HEK293T (cell line): Measurements from ENCODE around the gene ISCU.
"Not testable (repeated sequence)": the region's sequence is repeated elsewhere in the genome, so short reads cannot be mapped to it uniquely, and the experiment has no call there.

Experiments
- CTCF ChIA-PET: fragments of 350-600 bp; formaldehyde crosslinking; extraction: SDS; loops from one replicate; lab custom pipeline; 2021; ENCODE audit warnings: antibody characterized with exemption, inconsistent platforms; lab: Yijun Ruan, JAX
- POLR2A ChIA-PET: fragments of 350-600 bp; formaldehyde crosslinking; extraction: SDS; loops from one replicate; lab custom pipeline; 2020; ENCODE audit warnings: antibody characterized with exemption, inconsistent platforms; lab: Yijun Ruan, JAX
- DNase-seq: peaks from one replicate; pipeline ENCODE4 v3.0.0; 2012; ENCODE audit warnings: mixed read lengths; ENCODE audit errors: extremely low spot score
- ARNT ChIP-seq: fragments of 450-650 bp; IDR thresholded peaks from 2 replicates; pipeline ENCODE4 v1.6.1; 2017; ENCODE audit warnings: mild to moderate bottlenecking
- BHLHE40 ChIP-seq: fragments of 450-650 bp; IDR thresholded peaks from 2 replicates; pipeline ENCODE4 v1.6.1; 2016; ENCODE audit warnings: mild to moderate bottlenecking, moderate library complexity, borderline replicate concordance
- CTBP1 ChIP-seq: fragments of 450-650 bp; IDR thresholded peaks from 2 replicates; pipeline ENCODE4 v1.6.1; 2016; ENCODE audit warnings: borderline replicate concordance
- ELF4 ChIP-seq: fragments of 450-650 bp; IDR thresholded peaks from 2 replicates; pipeline ENCODE4 v1.6.1; 2017; ENCODE audit warnings: antibody characterized with exemption
- FOXA1 ChIP-seq: fragments of 450-650 bp; IDR thresholded peaks from 2 replicates; pipeline ENCODE4 v1.6.1; 2016; ENCODE audit warnings: mild to moderate bottlenecking
- FOXK2 ChIP-seq: fragments of 450-650 bp; IDR thresholded peaks from 2 replicates; pipeline ENCODE4 v1.6.1; 2016; ENCODE audit warnings: mild to moderate bottlenecking
- FOXM1 ChIP-seq: fragments of 450-650 bp; IDR thresholded peaks from 2 replicates; pipeline ENCODE4 v1.6.1; 2017; ENCODE audit warnings: mild to moderate bottlenecking, borderline replicate concordance
- HDGF ChIP-seq: fragments of 450-650 bp; IDR thresholded peaks from 2 replicates; pipeline ENCODE4 v1.6.1; 2017; ENCODE audit warnings: antibody characterized with exemption, borderline replicate concordance
- L3MBTL2 ChIP-seq: fragments of 450-650 bp; conservative IDR thresholded peaks from 2 replicates; pipeline ENCODE4 v1.6.1; 2016; ENCODE audit warnings: mild to moderate bottlenecking
- LEF1 ChIP-seq: fragments of 450-650 bp; IDR thresholded peaks from 2 replicates; pipeline ENCODE4 v1.6.1; 2017; ENCODE audit warnings: mild to moderate bottlenecking, borderline replicate concordance
- NFRKB ChIP-seq: fragments of 450-650 bp; IDR thresholded peaks from 2 replicates; pipeline ENCODE4 v1.6.1; 2016; ENCODE audit warnings: mild to moderate bottlenecking, moderate library complexity
- PKNOX1 ChIP-seq: fragments of 450-650 bp; IDR thresholded peaks from 2 replicates; pipeline ENCODE4 v1.6.1; 2016
- SP1 ChIP-seq: fragments of 450-650 bp; IDR thresholded peaks from 2 replicates; pipeline ENCODE4 v1.6.1; 2017
- SUZ12 ChIP-seq: fragments of 450-650 bp; IDR thresholded peaks from 2 replicates; pipeline ENCODE4 v1.6.1; 2016; ENCODE audit warnings: mild to moderate bottlenecking
- TARDBP ChIP-seq: fragments of 450-650 bp; IDR thresholded peaks from 2 replicates; pipeline ENCODE4 v1.6.1; 2016
- ZNF384 ChIP-seq: fragments of 450-650 bp; IDR thresholded peaks from 2 replicates; pipeline ENCODE4 v1.6.1; 2016

ISCU gene

GRCh38 chr12:108548954-108549521, 13.4 kb upstream of the ISCU start:
- POLR2A ChIA-PET, result interaction anchor here (2.1 kb wide), 1 partner anchor 13 kb away, joined by 8 read pairs; the partner anchor contains the start of genes ISCU and SART3

GRCh38 chr12:108551535-108551934, 10.9 kb upstream of the ISCU start:
- no peak for DNase-seq
- POLR2A ChIA-PET, result no interaction called here
- CTCF ChIA-PET, result no interaction called here
- no peak for TF ChIP-seq FOXA1
- TF ChIP-seq FOXK2, result no peak
- TF ChIP-seq BHLHE40, result no peak
- no peak for TF ChIP-seq SP1
- TF ChIP-seq LEF1, result no peak
- no peak for TF ChIP-seq SUZ12
- no peak for TF ChIP-seq TARDBP
- TF ChIP-seq FOXM1, result no peak
- TF ChIP-seq ELF4, result no peak
- no peak for TF ChIP-seq NFRKB
- no peak for TF ChIP-seq ARNT
- TF ChIP-seq CTBP1, result no peak
- no peak for TF ChIP-seq HDGF
- TF ChIP-seq ZNF384, result no peak
- no peak for TF ChIP-seq L3MBTL2
- TF ChIP-seq PKNOX1, result no peak

More at GRCh38 chr12:108548954-108549521, 13.4 kb upstream of the ISCU start:
- TF ChIP-seq NFRKB (no peak), ARNT (no peak), HDGF (no peak), CTBP1 (no peak)
- CTCF ChIA-PET, result no interaction called here
- no peak for DNase-seq

- DNase-seq, result no peak
- no peak for TF ChIP-seq LEF1
- ChIA-PET POLR2A (interaction anchor here (1.2 kb wide), 1 partner anchor 8 kb away, joined by 3 read pairs; the partner anchor contains the start of gene ISCU), CTCF (no interaction called here)
Measured at GRCh38 chr12:108553799-108554198, 8.6 kb upstream of the ISCU start.

GRCh38 chr12:108555383-108555782, 7.0 kb upstream of the ISCU start:
- POLR2A ChIA-PET, CTCF ChIA-PET, DNase-seq: not testable (repeated sequence)

GRCh38 chr12:108559007-108559655, 3.3 kb upstream of the ISCU start:
- CTCF ChIA-PET, result interaction anchor here (1.2 kb wide), 1 partner anchor 641 kb away, joined by 3 read pairs; no protein-coding TSS in a partner anchor
- POLR2A ChIA-PET, result interaction anchor here (1.3 kb wide), 1 partner anchor 9 kb away, joined by 3 read pairs; no protein-coding TSS in a partner anchor
- no peak for DNase-seq
- TF ChIP-seq ZNF384, result no peak
- no peak for TF ChIP-seq LEF1
- no peak for TF ChIP-seq HDGF
- no peak for TF ChIP-seq BHLHE40
- TF ChIP-seq PKNOX1, result no peak
- no peak for TF ChIP-seq L3MBTL2
- no peak for TF ChIP-seq SP1
- TF ChIP-seq SUZ12, result no peak
- no peak for TF ChIP-seq NFRKB
- no peak for TF ChIP-seq FOXA1
- TF ChIP-seq FOXK2, result no peak
- no peak for TF ChIP-seq FOXM1
- no peak for TF ChIP-seq ELF4

GRCh38 chr12:108559748-108560147, 2.6 kb upstream of the ISCU start:
- POLR2A ChIA-PET, result interaction anchor here (1.3 kb wide), 1 partner anchor 9 kb away, joined by 3 read pairs; no protein-coding TSS in a partner anchor

More at GRCh38 chr12:108559748-108560147, 2.6 kb upstream of the ISCU start:
- TF ChIP-seq LEF1 (no peak), ARNT (no peak), ELF4 (no peak), L3MBTL2 (no peak), PKNOX1 (no peak), ZNF384 (no peak), BHLHE40 (no peak), TARDBP (no peak)
- DNase-seq, result no peak
- CTCF ChIA-PET, result interaction anchor here (1.2 kb wide), 1 partner anchor 641 kb away, joined by 3 read pairs; no protein-coding TSS in a partner anchor
